Measurements from ENCODE around the gene ZNF3. TPM values are rescaled to one million over a fixed set of nuclear protein-coding genes. Genes with fewer than 3 reads are reported as not detected.
"Not testable (repeated sequence)": the region's sequence is repeated elsewhere in the genome, so short reads cannot be mapped to it uniquely, and the experiment has no call there.

The ZNF3 gene
- total RNA-seq = 38.3 TPM
- polyA plus RNA-seq = 17.4 TPM

- peak; percentile 98 for DNase-seq (ENCODE audit: extremely low spot score)
- peak within 1 kb of the TSS; percentile 65 for H3K4me3 ChIP-seq (ENCODE audit: low read depth, low read length)
- H3K4me1 ChIP-seq (ENCODE audit: insufficient read depth) = peaks cover 1% of the 10 kb centered on the region
- peak within 1 kb of the TSS; percentile 78 for H3K27ac ChIP-seq (ENCODE audit: low read depth)
- no peaks in the 10 kb centered on the region for H3K36me3 ChIP-seq (ENCODE audit: insufficient read depth)
- WGBS = under 1% methylated on average over 55 of the region's 55 CpGs
These were observed at the start of gene ZNF3 for GRCh38 chr7:100081535-100082102. TSS of gene ZNF3 (minus strand) at chr7:100081723. CDS start at chr7:100077357, 4,366 bp downstream.

GRCh38 chr7:100130608-100131453 is 49.3 kb upstream of the ZNF3 start:
- H3K4me3 ChIP-seq (ENCODE audit: low read depth, low read length) = no peak overlapping the region
- H3K4me1 ChIP-seq (ENCODE audit: insufficient read depth) = no peaks in the 10 kb centered on the region
- H3K36me3 ChIP-seq (ENCODE audit: insufficient read depth) = no peaks in the 10 kb centered on the region
- no peak overlapping the region for H3K27ac ChIP-seq (ENCODE audit: low read depth)
- DNase-seq (ENCODE audit: extremely low spot score) = no peak
- WGBS = 12% methylated on average over 24 of the region's 24 CpGs

- not testable (repeated sequence) for DNase-seq (ENCODE audit: extremely low spot score); H3K4me1 ChIP-seq (ENCODE audit: insufficient read depth); H3K27ac ChIP-seq (ENCODE audit: low read depth); H3K4me3 ChIP-seq (ENCODE audit: low read depth, low read length); H3K36me3 ChIP-seq (ENCODE audit: insufficient read depth)
- 90% methylated on average over 1 of the region's 1 CpG for WGBS
These were observed 48.7 kb upstream of the ZNF3 start for GRCh38 chr7:100130220-100130607.

DNA sequence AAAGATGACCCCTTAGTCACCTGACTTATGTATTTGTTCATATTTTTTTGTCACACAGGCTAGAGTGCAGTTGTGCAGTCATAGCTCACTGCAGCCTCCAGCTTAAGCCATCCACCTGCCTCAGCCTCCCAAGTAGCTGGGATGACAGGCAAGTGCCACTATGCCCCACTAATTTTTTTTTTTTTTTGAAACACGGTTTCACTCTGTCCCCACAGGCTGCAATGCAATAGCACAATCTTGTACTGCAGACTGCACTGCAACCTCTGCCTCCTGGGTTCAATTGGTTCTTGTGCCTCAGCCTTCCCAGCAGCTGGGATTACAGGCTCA is 47.1 kb upstream of the ZNF3 start:
- H3K4me1 ChIP-seq (ENCODE audit: insufficient read depth) = no peaks in the 10 kb centered on the region
- H3K36me3 ChIP-seq (ENCODE audit: insufficient read depth) = no peaks in the 10 kb centered on the region
- no peak overlapping the region for H3K4me3 ChIP-seq (ENCODE audit: low read depth, low read length)
- H3K27ac ChIP-seq (ENCODE audit: low read depth) = no peak overlapping the region
- DNase-seq (ENCODE audit: extremely low spot score) = no peak
- WGBS = 61% methylated on average over 1 of the region's 1 CpG

- 3% methylated on average over 37 of the region's 37 CpGs for WGBS
- Histone ChIP-seq H3K36me3 (ENCODE audit: insufficient read depth) (no peaks in the 10 kb centered on the region), H3K4me1 (ENCODE audit: insufficient read depth) (no peaks in the 10 kb centered on the region), H3K4me3 (ENCODE audit: low read depth, low read length) (peak overlapping the region; percentile 75), H3K27ac (ENCODE audit: low read depth) (peak overlapping the region; percentile 89)
- no peak for DNase-seq (ENCODE audit: extremely low spot score)
These were observed 46.5 kb upstream of the ZNF3 start for GRCh38 chr7:100127866-100128636.

DNA sequence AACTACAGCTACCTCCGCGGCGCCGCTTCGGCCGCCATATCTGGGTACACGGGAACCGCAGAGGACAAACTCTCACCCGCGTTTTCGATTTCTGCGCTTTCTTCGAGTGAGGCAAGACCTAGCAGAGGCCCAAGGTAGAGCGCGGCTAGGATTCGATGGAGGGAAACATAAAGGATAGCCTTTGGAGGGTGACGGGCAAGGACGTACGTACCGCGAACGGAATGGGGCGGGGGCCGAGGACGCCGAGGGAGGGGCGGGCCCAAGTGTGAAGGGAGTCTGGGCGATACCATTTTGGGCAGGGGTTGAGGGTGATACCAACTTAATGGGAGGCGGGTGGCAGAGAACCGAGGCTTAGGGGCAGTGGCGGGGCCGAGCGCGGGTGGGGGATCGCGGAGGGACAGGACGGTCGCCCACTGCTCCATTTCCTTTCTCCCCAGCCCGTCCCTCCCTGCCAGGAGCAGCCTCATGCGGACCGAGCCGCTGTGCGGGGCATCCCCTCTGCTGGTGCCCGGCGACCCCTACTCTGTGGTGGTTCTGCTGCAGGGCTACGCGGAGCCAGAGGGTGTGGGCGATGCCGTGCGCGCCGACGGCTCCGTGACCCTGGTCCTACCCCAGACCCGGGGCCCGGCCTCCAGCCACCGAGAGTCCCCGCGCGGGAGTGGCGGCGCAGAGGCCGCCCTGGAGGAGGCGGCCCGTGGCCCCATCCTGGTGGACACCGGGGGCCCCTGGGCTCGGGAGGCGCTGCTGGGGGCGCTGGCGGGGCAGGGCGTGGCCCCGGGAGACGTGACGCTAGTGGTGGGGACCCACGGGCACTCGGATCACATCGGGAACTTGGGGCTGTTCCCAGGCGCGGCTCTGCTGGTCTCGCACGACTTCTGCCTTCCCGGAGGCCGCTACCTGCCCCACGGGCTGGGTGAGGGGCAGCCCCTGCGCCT is 45.7 kb upstream of the ZNF3 start, which contains the start of gene MBLAC1:
TSS of gene MBLAC1 (plus strand) at position 37 of the 935 bp plus-strand sequence. CDS start at position 466, 429 bp downstream.
- peak; percentile 90 for DNase-seq (ENCODE audit: extremely low spot score)
- WGBS = under 1% methylated on average over 85 of the region's 85 CpGs
- Histone ChIP-seq H3K36me3 (ENCODE audit: insufficient read depth) (no peaks in the 10 kb centered on the region), H3K27ac (ENCODE audit: low read depth) (peak within 1 kb of the TSS; percentile 94), H3K4me3 (ENCODE audit: low read depth, low read length) (peak within 1 kb of the TSS; percentile 75), H3K4me1 (ENCODE audit: insufficient read depth) (no peaks in the 10 kb centered on the region)

- H3K27ac ChIP-seq (ENCODE audit: low read depth) = peak overlapping the region; percentile 94
- no peaks in the 10 kb centered on the region for H3K4me1 ChIP-seq (ENCODE audit: insufficient read depth)
- H3K4me3 ChIP-seq (ENCODE audit: low read depth, low read length) = peak overlapping the region; percentile 75
- no peaks in the 10 kb centered on the region for H3K36me3 ChIP-seq (ENCODE audit: insufficient read depth)
- DNase-seq (ENCODE audit: extremely low spot score) = no peak
- WGBS = 12% methylated on average over 29 of the region's 29 CpGs
These were observed 44.9 kb upstream of the ZNF3 start for GRCh38 chr7:100126239-100126930.

GRCh38 chr7:100124301-100125230 is 43.0 kb upstream of the ZNF3 start:
- no peak for DNase-seq (ENCODE audit: extremely low spot score)
- Histone ChIP-seq H3K4me1 (ENCODE audit: insufficient read depth) (no peaks in the 10 kb centered on the region), H3K36me3 (ENCODE audit: insufficient read depth) (no peaks in the 10 kb centered on the region), H3K27ac (ENCODE audit: low read depth) (no peak overlapping the region), H3K4me3 (ENCODE audit: low read depth, low read length) (no peak overlapping the region)
- WGBS = 84% methylated on average over 4 of the region's 4 CpGs

DNA sequence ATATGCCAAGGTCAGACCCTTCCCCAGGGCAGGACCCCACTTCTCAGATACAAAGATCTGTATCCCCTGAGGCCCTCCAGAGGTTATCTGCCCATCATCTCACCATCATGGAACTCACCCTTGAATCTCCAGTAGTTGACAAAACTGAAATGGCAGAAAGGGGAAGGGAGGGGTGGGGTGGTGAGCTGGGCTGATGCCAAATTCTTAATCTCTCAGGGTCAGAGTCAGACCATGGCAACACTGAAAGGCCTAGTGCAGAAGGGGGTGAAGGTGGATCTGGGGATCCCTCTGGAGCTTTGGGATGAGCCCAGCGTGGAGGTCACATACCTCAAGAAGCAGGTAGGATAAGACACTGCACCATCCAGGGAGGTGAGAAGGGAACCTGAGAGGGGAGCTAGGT is 41.0 kb upstream of the ZNF3 start:
- H3K27ac ChIP-seq (ENCODE audit: low read depth) = no peak overlapping the region
- H3K4me3 ChIP-seq (ENCODE audit: low read depth, low read length) = no peak overlapping the region
- WGBS = 78% methylated on average over 1 of the region's 1 CpG
- no peak for DNase-seq (ENCODE audit: extremely low spot score)
- no peaks in the 10 kb centered on the region for H3K36me3 ChIP-seq (ENCODE audit: insufficient read depth)
- H3K4me1 ChIP-seq (ENCODE audit: insufficient read depth) = no peaks in the 10 kb centered on the region

DNA sequence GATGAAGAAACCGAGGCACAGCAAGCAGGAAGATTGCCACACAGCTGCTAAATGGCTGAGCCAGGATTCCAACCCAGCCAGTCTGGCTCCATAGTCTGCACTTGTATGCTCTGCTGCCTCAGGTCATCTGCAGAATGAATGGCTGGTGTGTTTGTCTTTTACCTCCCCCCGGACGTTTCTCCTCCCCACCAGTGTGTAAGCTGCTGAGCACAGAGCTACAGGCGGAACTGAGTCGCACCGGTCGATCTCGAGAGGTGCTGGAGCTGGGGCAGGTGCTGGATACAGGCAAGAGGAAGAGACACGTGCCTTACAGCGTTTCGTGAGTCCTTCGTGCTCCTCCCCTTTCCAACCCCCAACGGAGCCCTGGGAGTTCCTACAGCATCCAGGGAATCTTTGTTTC is 40.5 kb upstream of the ZNF3 start:
- DNase-seq (ENCODE audit: extremely low spot score) = no peak
- no peak overlapping the region for H3K27ac ChIP-seq (ENCODE audit: low read depth)
- 73% methylated on average over 13 of the region's 13 CpGs for WGBS
- no peak overlapping the region for H3K4me3 ChIP-seq (ENCODE audit: low read depth, low read length)
- H3K4me1 ChIP-seq (ENCODE audit: insufficient read depth) = no peaks in the 10 kb centered on the region
- no peaks in the 10 kb centered on the region for H3K36me3 ChIP-seq (ENCODE audit: insufficient read depth)

DNA sequence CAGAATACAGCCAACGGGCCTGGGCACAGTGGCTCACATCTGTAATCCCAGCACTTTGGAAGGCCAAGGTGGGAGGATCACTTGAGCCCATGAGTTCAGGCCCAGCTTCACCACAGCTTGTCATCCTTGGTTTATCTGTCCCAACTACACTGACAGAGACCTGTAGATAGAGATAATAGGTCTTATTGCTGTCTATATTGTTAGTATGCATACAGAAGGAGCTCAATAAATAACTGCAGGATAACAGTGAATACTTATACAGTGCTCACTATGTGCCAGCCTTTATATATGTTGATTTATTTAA is 39.2 kb upstream of the ZNF3 start:
- Histone ChIP-seq H3K27ac (ENCODE audit: low read depth) (no peak overlapping the region), H3K36me3 (ENCODE audit: insufficient read depth) (no peaks in the 10 kb centered on the region), H3K4me1 (ENCODE audit: insufficient read depth) (no peaks in the 10 kb centered on the region), H3K4me3 (ENCODE audit: low read depth, low read length) (no peak overlapping the region)
- no peak for DNase-seq (ENCODE audit: extremely low spot score)
- WGBS = 28% methylated on average over 1 of the region's 1 CpG
